Measurements from ENCODE around the gene SBK1. TPM values are rescaled to one million over a fixed set of nuclear protein-coding genes. Genes with fewer than 3 reads are reported as not detected.

The SBK1 gene
- total and polyA plus RNA-seq, 2 donors from 2014 or later: 1.4 to 2.5 TPM

- Histone ChIP-seq H3K9me3 (ENCODE audit: control insufficient read depth in 2 of 3, insufficient read depth in 1 of 3, low read length in 3 of 3) (no peaks in the 10 kb centered on the region), H3K27ac (ENCODE audit: low read depth in 2 of 2, low read length in 2 of 2) (no peak overlapping the region), H3K36me3 (ENCODE audit: control insufficient read depth in 2 of 3, insufficient read depth in 3 of 3, low read length in 3 of 3) (no peaks in the 10 kb centered on the region), H3K9ac (ENCODE audit: low read length in 3 of 3) (peak overlapping the region in 1 of 3 donors; percentile 33), H3K4me3 (ENCODE audit: low read length in 3 of 3) (peak overlapping the region in 2 of 3 donors; percentile 50 to 60), H3K4me1 (ENCODE audit: control insufficient read depth in 2 of 3, insufficient read depth in 2 of 3, low read depth in 1 of 3, low read length in 3 of 3) (peaks cover 0 to 4% (median 0%) of the 10 kb centered on the region in 3 donors), H3K27me3 (ENCODE audit: control insufficient read depth, insufficient read depth, low read length) (no peaks in the 10 kb centered on the region)
- TF ChIP-seq CTCF (IDR thresholded peaks at IDR 0.05; ENCODE audit: borderline replicate concordance, extremely low read depth, insufficient read depth): no peak
- intact Hi-C loops (cut with DNase I): no loop called here
- FAIRE-seq: no peak
- peak in 1 of 5 donors; percentile 16 for DNase-seq
Observed at GRCh38 chr16:28293601-28293960, 1.3 kb downstream of the SBK1 start.

GRCh38 chr16:28294201-28294600 is 1.9 kb downstream of the SBK1 start:
- TF ChIP-seq CTCF (IDR thresholded peaks at IDR 0.05; ENCODE audit: borderline replicate concordance, extremely low read depth, insufficient read depth): no peak
- no peaks in the 10 kb centered on the region for H3K36me3 ChIP-seq (ENCODE audit: control insufficient read depth in 2 of 3, insufficient read depth in 3 of 3, low read length in 3 of 3)
- no peak for FAIRE-seq
- no peaks in the 10 kb centered on the region for H3K27me3 ChIP-seq (ENCODE audit: control insufficient read depth, insufficient read depth, low read length)
- peaks cover 0 to 4% (median 0%) of the 10 kb centered on the region in 3 donors for H3K4me1 ChIP-seq (ENCODE audit: control insufficient read depth in 2 of 3, insufficient read depth in 2 of 3, low read depth in 1 of 3, low read length in 3 of 3)
- DNase-seq: no peak
- H3K27ac ChIP-seq (ENCODE audit: low read depth in 2 of 2, low read length in 2 of 2): no peak overlapping the region
- H3K4me3 ChIP-seq (ENCODE audit: low read length in 3 of 3): peak overlapping the region in 1 of 3 donors; percentile 50
- intact Hi-C loops (cut with DNase I): no loop called here
- H3K9me3 ChIP-seq (ENCODE audit: control insufficient read depth in 2 of 3, insufficient read depth in 1 of 3, low read length in 3 of 3): no peaks in the 10 kb centered on the region
- no peak overlapping the region for H3K9ac ChIP-seq (ENCODE audit: low read length in 3 of 3)

- no peak for TF ChIP-seq CTCF (IDR thresholded peaks at IDR 0.05; ENCODE audit: borderline replicate concordance, extremely low read depth, insufficient read depth)
Observed at GRCh38 chr16:28295276-28295675, 3.0 kb downstream of the SBK1 start.

GRCh38 chr16:28297308-28297707 is 5.0 kb downstream of the SBK1 start:
- Histone ChIP-seq H3K4me1 (ENCODE audit: control insufficient read depth in 2 of 3, insufficient read depth in 2 of 3, low read depth in 1 of 3, low read length in 3 of 3) (no peaks in the 10 kb centered on the region), H3K9ac (ENCODE audit: low read length in 3 of 3) (no peak overlapping the region), H3K27ac (ENCODE audit: low read depth in 2 of 2, low read length in 2 of 2) (no peak overlapping the region), H3K9me3 (ENCODE audit: control insufficient read depth in 2 of 3, insufficient read depth in 1 of 3, low read length in 3 of 3) (no peaks in the 10 kb centered on the region), H3K4me3 (ENCODE audit: low read length in 3 of 3) (no peak overlapping the region), H3K27me3 (ENCODE audit: control insufficient read depth, insufficient read depth, low read length) (no peaks in the 10 kb centered on the region), H3K36me3 (ENCODE audit: control insufficient read depth in 2 of 3, insufficient read depth in 3 of 3, low read length in 3 of 3) (no peaks in the 10 kb centered on the region)
- DNase-seq (no peak), FAIRE-seq (no peak)
- TF ChIP-seq CTCF (IDR thresholded peaks at IDR 0.05; ENCODE audit: borderline replicate concordance, extremely low read depth, insufficient read depth): no peak
- intact Hi-C loops (cut with DNase I): no loop called here

More at GRCh38 chr16:28295276-28295675, 3.0 kb downstream of the SBK1 start:
- peaks cover 0 to 4% (median 0%) of the 10 kb centered on the region in 3 donors for H3K4me1 ChIP-seq (ENCODE audit: control insufficient read depth in 2 of 3, insufficient read depth in 2 of 3, low read depth in 1 of 3, low read length in 3 of 3)
- DNase-seq: no peak
- H3K27ac ChIP-seq (ENCODE audit: low read depth in 2 of 2, low read length in 2 of 2): no peak overlapping the region
- H3K36me3 ChIP-seq (ENCODE audit: control insufficient read depth in 2 of 3, insufficient read depth in 3 of 3, low read length in 3 of 3): no peaks in the 10 kb centered on the region
- no peak overlapping the region for H3K4me3 ChIP-seq (ENCODE audit: low read length in 3 of 3)
- FAIRE-seq: no peak
- no peaks in the 10 kb centered on the region for H3K27me3 ChIP-seq (ENCODE audit: control insufficient read depth, insufficient read depth, low read length)
- no peak overlapping the region for H3K9ac ChIP-seq (ENCODE audit: low read length in 3 of 3)
- intact Hi-C loops (cut with DNase I): no loop called here
- no peaks in the 10 kb centered on the region for H3K9me3 ChIP-seq (ENCODE audit: control insufficient read depth in 2 of 3, insufficient read depth in 1 of 3, low read length in 3 of 3)
